H9 (cell line): ENCODE data around the gene TBCB. TPM values are rescaled to one million over a fixed set of nuclear protein-coding genes. Genes with fewer than 3 reads are reported as not detected.

ENCODE experiments used
- DNase-seq: peaks from one replicate; pipeline ENCODE4 v3.0.0-alpha.2; 2017
- H2AFZ ChIP-seq: one replicate; pipeline ENCODE4 v1.6.1; 2013; ENCODE audit warnings: mild to moderate bottlenecking, low read length, control low read depth, moderate library complexity
- H2AK5ac ChIP-seq: 2 replicates; pipeline ENCODE4 v1.6.1; 2013; ENCODE audit warnings: low read length, control low read depth, mixed read lengths; ENCODE audit not compliant: insufficient read length
- H2BK120ac ChIP-seq: one replicate; pipeline ENCODE4 v1.6.1; 2013; ENCODE audit warnings: low read depth, mild to moderate bottlenecking, low read length, control low read depth, inconsistent platforms; ENCODE audit not compliant: poor library complexity, severe bottlenecking
- H2BK12ac ChIP-seq: 2 replicates; pipeline ENCODE4 v1.6.1; 2013; ENCODE audit warnings: low read length, control low read depth, mixed read lengths, low read depth; ENCODE audit not compliant: insufficient read length
- H2BK15ac ChIP-seq: 2 replicates; pipeline ENCODE4 v1.6.1; 2013; ENCODE audit warnings: low read depth, low read length, control low read depth
- H2BK20ac ChIP-seq: one replicate; pipeline ENCODE4 v1.6.1; 2013; ENCODE audit warnings: low read depth, mild to moderate bottlenecking, low read length, control low read depth, inconsistent platforms; ENCODE audit not compliant: poor library complexity, severe bottlenecking
- H2BK5ac ChIP-seq: 2 replicates; pipeline ENCODE4 v1.6.1; 2013; ENCODE audit warnings: low read length, control low read depth, mixed read lengths; ENCODE audit not compliant: insufficient read length
- H3K14ac ChIP-seq: 2 replicates; pipeline ENCODE4 v1.6.1; 2013; ENCODE audit warnings: low read length, control low read depth; ENCODE audit not compliant: insufficient read depth
- H3K18ac ChIP-seq: 2 replicates; pipeline ENCODE4 v1.6.1; 2013; ENCODE audit warnings: low read depth, mild to moderate bottlenecking, mixed read lengths, low read length, control low read depth; ENCODE audit not compliant: insufficient read length
- H3K23ac ChIP-seq: 2 replicates; pipeline ENCODE4 v1.6.1; 2013; ENCODE audit warnings: low read length, control low read depth, mixed read lengths, low read depth; ENCODE audit not compliant: insufficient read length
- H3K23me2 ChIP-seq: 2 replicates; pipeline ENCODE4 v1.6.1; 2013; ENCODE audit warnings: low read depth, mild to moderate bottlenecking, mixed read lengths, low read length, control low read depth; ENCODE audit not compliant: insufficient read length, poor library complexity, severe bottlenecking
- H3K27ac ChIP-seq: 2 replicates; pipeline ENCODE4 v1.5.1; 2013; ENCODE audit warnings: low read length, control low read depth, mixed read lengths, low read depth; ENCODE audit not compliant: insufficient read length
- H3K27me3 ChIP-seq: 2 replicates; pipeline ENCODE4 v1.6.1; 2013; ENCODE audit warnings: low read length, control low read depth, inconsistent platforms; ENCODE audit not compliant: insufficient read depth
- H3K4ac ChIP-seq: 2 replicates; pipeline ENCODE4 v1.6.1; 2013; ENCODE audit warnings: low read depth, mild to moderate bottlenecking, control low read depth, inconsistent platforms, low read length, moderate library complexity
- H3K4me1 ChIP-seq: 2 replicates; pipeline ENCODE4 v1.6.1; 2013; ENCODE audit warnings: low read length, control low read depth, inconsistent platforms; ENCODE audit not compliant: insufficient read depth
- H3K4me2 ChIP-seq: 2 replicates; pipeline ENCODE4 v1.6.1; 2013; ENCODE audit warnings: low read length, control low read depth, mixed read lengths; ENCODE audit not compliant: insufficient read length, insufficient read depth
- H3K56ac ChIP-seq: 2 replicates; pipeline ENCODE4 v1.6.1; 2013; ENCODE audit warnings: low read depth, mild to moderate bottlenecking, mixed read lengths, low read length, control low read depth; ENCODE audit not compliant: insufficient read length
- H3K79me1 ChIP-seq: 2 replicates; pipeline ENCODE4 v1.6.1; 2013; ENCODE audit warnings: low read depth, mild to moderate bottlenecking, moderate library complexity, low read length, control low read depth, inconsistent platforms; ENCODE audit not compliant: insufficient read depth, poor library complexity, severe bottlenecking
- H3K79me2 ChIP-seq: 2 replicates; pipeline ENCODE4 v1.6.1; 2013; ENCODE audit warnings: low read length, control low read depth, inconsistent platforms; ENCODE audit not compliant: insufficient read depth
- H3K9ac ChIP-seq: 2 replicates; pipeline ENCODE4 v1.6.1; 2013; ENCODE audit warnings: low read length, control low read depth, mixed read lengths; ENCODE audit not compliant: insufficient read length; ENCODE audit errors: extremely low read depth
- H3K9me3 ChIP-seq: one replicate; pipeline ENCODE4 v1.6.1; 2013; ENCODE audit warnings: low read depth, low read length, inconsistent platforms; ENCODE audit not compliant: control insufficient read depth
- H3T11ph ChIP-seq: one replicate; pipeline ENCODE4 v1.6.1; 2013; ENCODE audit warnings: mild to moderate bottlenecking, low read length, control low read depth, inconsistent platforms
- H4K20me1 ChIP-seq: one replicate; pipeline ENCODE4 v1.6.1; 2013; ENCODE audit not compliant: control insufficient read depth, insufficient read length, insufficient read depth
- H4K5ac ChIP-seq: 2 replicates; pipeline ENCODE4 v1.6.1; 2013; ENCODE audit warnings: low read depth, mild to moderate bottlenecking, mixed read lengths, low read length, control low read depth; ENCODE audit not compliant: insufficient read length
- H4K8ac ChIP-seq: replicated peaks from 2 replicates; pipeline ENCODE4 v1.6.1; 2013; ENCODE audit warnings: low read length, control low read depth, mixed read lengths, low read depth; ENCODE audit not compliant: insufficient read length
- H4K91ac ChIP-seq: 2 replicates; pipeline ENCODE4 v1.6.1; 2013; ENCODE audit warnings: low read depth, mild to moderate bottlenecking, moderate library complexity, mixed read lengths, low read length, control low read depth; ENCODE audit not compliant: insufficient read length
- H3K27ac Mint-ChIP-seq, 3 experiments: 2 replicates in 2 of 3; 3 replicates in 1 of 3; pipeline ENCODE4 v1.8.0; 2020 to 2021; ENCODE audit warnings: mixed read lengths in 3 of 3, mild to moderate bottlenecking in 1 of 3, moderate library complexity in 1 of 3
- H3K27me3 Mint-ChIP-seq: 2 replicates; pipeline ENCODE4 v1.8.0; 2021; ENCODE audit warnings: low read depth, mild to moderate bottlenecking, moderate library complexity, mixed read lengths
- H3K36me3 Mint-ChIP-seq, 3 experiments: 2 replicates in 2 of 3; 3 replicates in 1 of 3; pipeline ENCODE4 v1.8.0; 2020 to 2021; ENCODE audit warnings: low read depth in 3 of 3, mixed read lengths in 3 of 3; ENCODE audit not compliant: insufficient read depth in 1 of 3
- H3K4me1 Mint-ChIP-seq, 2 experiments: 2 replicates each; pipeline ENCODE4 v1.8.0; 2020; ENCODE audit warnings: mixed read lengths in 2 of 2
- H3K4me3 Mint-ChIP-seq, 2 experiments: 2 replicates in 1 of 2; 3 replicates in 1 of 2; pipeline ENCODE4 v1.8.0; 2020 to 2021; ENCODE audit warnings: mild to moderate bottlenecking in 2 of 2, mixed read lengths in 2 of 2, moderate library complexity in 1 of 2
- H3K9me3 Mint-ChIP-seq, 2 experiments: 2 replicates in 1 of 2; 3 replicates in 1 of 2; pipeline ENCODE4 v1.8.0; 2020; ENCODE audit warnings: mild to moderate bottlenecking in 2 of 2, mixed read lengths in 2 of 2, moderate library complexity in 1 of 2
- CTCF ChIP-seq: fragments of 200-600 bp; sonication (generic); conservative IDR thresholded peaks from 3 replicates; pipeline ENCODE4 v1.8.0; 2021; ENCODE audit warnings: antibody characterized with exemption, mild to moderate bottlenecking
- WGBS: extraction: QIAGEN DNeasy Blood & Tissue Kit; methylation state at CpG from one replicate; pipeline ENCODE4 v1.1.7; 2013; ENCODE audit warnings: missing lambda C conversion rate, low lambda C conversion rate, mixed read lengths; ENCODE audit not compliant: insufficient read length; ENCODE audit errors: extremely low coverage; 5-methylcytosine and 5-hydroxymethylcytosine counted together
- total RNA-seq: library from RNA; stranded (reverse); gene quantifications from 2 replicates; pipeline ENCODE4 v1.2.1, GENCODE V29; 2021

Gene TBCB
- total RNA-seq, 1 experiment from 2014 or later = 216 TPM

DNA sequence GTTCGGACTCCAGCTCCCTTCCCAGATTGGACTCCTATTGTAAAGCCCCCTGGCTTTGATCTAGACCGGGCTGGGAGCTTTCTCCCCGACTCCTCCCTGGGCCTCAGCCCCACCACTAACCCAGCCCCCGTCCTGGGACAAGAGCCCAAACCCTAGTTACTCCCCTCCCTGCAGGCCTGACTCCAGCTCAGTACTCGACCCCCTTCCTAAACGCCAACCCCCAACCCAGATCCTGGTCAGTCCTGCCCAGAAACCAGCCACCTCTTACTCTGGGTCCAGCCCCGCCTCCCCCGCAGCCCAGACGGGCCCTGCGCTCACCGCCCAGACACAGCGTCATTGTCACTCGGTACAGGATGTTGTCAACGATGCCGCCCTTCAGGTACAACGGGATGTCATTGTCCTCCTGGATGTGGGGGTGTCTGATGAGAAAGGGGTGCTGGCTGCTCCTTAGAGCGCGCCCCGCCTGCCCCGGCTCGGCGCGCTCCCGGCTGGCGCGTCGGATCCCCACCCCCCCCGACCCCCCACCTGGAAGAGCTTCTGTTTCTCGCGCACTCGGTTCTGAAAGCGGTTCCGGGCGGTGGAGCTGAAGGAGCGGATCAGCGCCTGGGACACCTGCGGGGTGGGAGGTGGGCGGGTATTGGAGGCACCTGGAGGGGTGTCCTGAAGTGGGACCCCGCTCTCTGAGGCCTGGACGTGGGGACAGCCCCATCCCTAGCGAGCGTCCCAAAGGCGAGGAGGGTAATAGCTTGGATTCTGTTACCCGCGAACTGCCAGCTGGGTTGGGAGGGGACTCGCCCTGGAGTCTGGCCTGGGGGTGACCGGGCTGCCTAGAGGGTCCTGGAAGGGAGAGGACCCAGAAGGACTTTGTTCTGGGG, 36.1 kb downstream of the TBCB start:
- no peak for TF ChIP-seq CTCF
- H3K4me1 Mint-ChIP-seq = peaks cover 13% of the 10 kb centered on the region in 2 experiments
- no peak overlapping the region for H3K4me3 Mint-ChIP-seq
- no peak overlapping the region for H2BK5ac ChIP-seq
- no CpG with 5 or more reads among the region's 47 CpGs for WGBS
- no peak overlapping the region for H3T11ph ChIP-seq
- H4K8ac ChIP-seq = no peak overlapping the region
- no peaks in the 10 kb centered on the region for H3K9me3 ChIP-seq
- H3K36me3 Mint-ChIP-seq = peaks cover 38 to 68% (median 61%) of the 10 kb centered on the region in 3 experiments; a peak in 6 of 7 replicates
- H3K4me2 ChIP-seq = no peak overlapping the region
- no peak overlapping the region for H4K5ac ChIP-seq
- no peaks in the 10 kb centered on the region for H3K79me2 ChIP-seq
- H2AK5ac ChIP-seq = no peak overlapping the region
- H3K4me1 ChIP-seq = no peaks in the 10 kb centered on the region
- H2BK120ac ChIP-seq = no peak overlapping the region
- no peaks in the 10 kb centered on the region for H3K23me2 ChIP-seq
- H2BK15ac ChIP-seq = no peak overlapping the region
- no peak overlapping the region for H3K18ac ChIP-seq
- H3K14ac ChIP-seq = no peak overlapping the region
- H3K23ac ChIP-seq = no peak overlapping the region
- no peaks in the 10 kb centered on the region for H3K27me3 Mint-ChIP-seq
- no peak overlapping the region for H2AFZ ChIP-seq
- no peak overlapping the region for H3K9ac ChIP-seq
- H3K27ac Mint-ChIP-seq = peak overlapping the region; percentile 52 to 86 (median 66); a peak in 3 of 7 replicates
- H4K20me1 ChIP-seq = no peaks in the 10 kb centered on the region
- H3K4ac ChIP-seq = no peak overlapping the region
- H3K56ac ChIP-seq = no peak overlapping the region
- no peak overlapping the region for H2BK12ac ChIP-seq
- no peak overlapping the region for H3K27ac ChIP-seq
- H3K79me1 ChIP-seq = no peaks in the 10 kb centered on the region
- DNase-seq = peak; percentile 67
- no peaks in the 10 kb centered on the region for H3K27me3 ChIP-seq
- H2BK20ac ChIP-seq = no peak overlapping the region
- H4K91ac ChIP-seq = no peak overlapping the region
- H3K9me3 Mint-ChIP-seq = no peaks in the 10 kb centered on the region
